Fibroblast of the conjunctiva (primary cell): ENCODE results near the gene TERT.

ENCODE experiments used
- DNase-seq: peaks from one replicate; pipeline ENCODE4 v3.0.0-alpha.2; 2010; ENCODE audit warnings: low read depth

The TERT gene

GRCh38 chr5:1318659-1319251 lies 23.9 kb upstream of the TERT start:
- DNase-seq = no peak

DNA sequence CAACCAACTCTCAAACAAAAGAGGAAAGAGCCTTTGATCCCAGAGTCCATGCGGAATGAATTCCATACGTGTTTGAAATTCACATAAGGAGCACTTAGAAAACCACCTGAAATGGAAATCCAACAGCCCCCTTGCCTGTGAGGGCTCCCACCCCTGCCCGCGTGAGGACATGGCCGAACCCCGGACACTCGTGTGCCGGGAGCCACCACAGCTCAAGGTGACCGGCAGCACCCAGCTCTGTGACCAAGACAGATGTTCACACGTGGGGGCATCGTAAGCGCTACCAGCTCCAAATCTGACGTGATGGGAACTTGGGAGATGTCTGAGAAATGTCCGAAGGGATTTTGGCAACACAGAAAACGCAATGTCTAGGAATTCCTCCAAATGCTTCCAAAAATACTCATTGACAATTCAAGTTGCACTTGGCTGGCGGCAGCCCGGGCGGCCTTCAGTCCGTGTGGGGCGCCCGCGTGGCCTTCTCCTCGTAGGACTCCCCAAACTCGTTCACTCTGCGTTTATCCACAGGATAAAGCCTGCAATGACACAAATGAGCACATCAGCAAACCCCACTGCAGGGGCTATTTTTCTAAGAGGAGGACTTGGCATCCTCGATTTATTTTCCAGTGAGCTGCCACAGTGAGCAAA lies 23.2 kb upstream of the TERT start:
- DNase-seq = no peak

- no peak for DNase-seq
These were observed 21.9 kb upstream of the TERT start for GRCh38 chr5:1316588-1317340.

DNA sequence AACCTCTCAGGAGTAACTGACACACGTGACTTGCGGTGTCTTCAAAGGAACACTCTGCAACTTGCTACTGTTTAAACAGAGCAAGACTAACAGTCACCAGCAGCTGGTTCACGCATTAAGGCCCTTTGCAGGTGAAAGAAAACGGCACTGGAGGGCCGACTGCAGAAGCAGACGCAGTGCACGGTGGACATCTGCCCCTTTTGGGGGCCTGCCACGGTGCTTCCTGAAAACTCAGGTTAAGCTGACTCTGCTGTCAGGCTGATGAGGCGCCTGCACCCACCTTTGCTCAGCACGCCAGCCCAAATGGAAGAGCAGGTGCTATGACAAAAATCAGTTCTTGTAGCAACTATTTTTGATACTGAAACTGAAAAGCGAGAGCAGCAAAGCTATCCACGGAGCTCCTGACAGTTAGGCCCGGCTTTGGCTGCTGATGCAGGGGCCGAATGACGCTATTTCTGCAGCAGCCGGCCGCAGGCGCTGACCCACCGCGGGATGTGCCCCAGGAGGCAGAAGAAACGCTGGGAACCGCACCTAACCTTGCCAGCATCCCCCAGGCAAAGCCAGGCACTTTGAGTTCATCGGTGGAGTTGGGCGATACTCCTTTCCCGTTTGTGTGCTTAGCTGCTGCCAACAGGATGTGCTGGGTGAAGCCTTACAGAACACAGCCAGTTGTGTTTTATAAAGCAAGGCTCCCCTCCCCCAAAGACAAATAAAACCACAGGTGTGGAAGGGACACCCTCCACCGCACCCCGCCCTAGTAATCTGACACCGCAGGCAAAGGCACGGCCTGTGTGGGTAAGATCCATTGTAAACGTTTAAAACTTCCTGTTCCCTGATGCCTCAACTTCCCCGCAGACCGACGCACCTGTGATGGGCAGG lies 21.1 kb upstream of the TERT start:
- no peak for DNase-seq

DNA sequence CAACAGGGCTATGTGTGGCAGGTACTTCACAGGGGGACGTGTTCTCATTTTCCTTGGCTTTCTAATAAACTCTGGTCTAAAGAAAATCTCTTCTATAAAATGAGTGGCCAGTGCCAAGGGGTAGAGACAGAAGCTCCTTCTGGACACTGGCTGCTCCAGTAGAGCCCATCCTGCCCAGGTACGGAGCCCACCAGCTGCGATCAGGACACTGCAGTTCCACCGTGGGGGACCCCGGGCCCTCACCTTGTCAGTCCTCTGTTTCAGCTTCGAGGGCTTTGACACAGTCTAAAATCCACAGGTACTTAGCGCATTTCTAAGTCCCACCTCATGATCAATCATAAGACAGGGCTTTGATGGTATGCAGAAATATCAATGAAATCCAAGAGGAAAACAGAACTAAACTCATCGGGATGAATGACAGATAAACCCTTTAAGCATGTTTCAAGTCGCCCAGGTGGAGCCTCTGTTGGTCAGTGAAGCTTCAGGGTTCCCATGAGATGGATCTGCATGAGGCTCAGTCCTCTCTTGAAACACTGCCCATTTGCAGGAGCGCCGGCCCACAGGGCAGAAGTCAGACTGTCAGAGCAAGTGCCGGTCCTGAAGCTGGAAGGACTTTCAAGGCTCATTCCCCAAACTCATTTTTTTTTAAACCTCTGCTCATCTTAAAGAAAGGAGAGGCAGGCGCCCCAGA lies 20.3 kb upstream of the TERT start:
- DNase-seq = no peak

- no peak for DNase-seq
These were observed 19.7 kb upstream of the TERT start for GRCh38 chr5:1314564-1314982.

DNA sequence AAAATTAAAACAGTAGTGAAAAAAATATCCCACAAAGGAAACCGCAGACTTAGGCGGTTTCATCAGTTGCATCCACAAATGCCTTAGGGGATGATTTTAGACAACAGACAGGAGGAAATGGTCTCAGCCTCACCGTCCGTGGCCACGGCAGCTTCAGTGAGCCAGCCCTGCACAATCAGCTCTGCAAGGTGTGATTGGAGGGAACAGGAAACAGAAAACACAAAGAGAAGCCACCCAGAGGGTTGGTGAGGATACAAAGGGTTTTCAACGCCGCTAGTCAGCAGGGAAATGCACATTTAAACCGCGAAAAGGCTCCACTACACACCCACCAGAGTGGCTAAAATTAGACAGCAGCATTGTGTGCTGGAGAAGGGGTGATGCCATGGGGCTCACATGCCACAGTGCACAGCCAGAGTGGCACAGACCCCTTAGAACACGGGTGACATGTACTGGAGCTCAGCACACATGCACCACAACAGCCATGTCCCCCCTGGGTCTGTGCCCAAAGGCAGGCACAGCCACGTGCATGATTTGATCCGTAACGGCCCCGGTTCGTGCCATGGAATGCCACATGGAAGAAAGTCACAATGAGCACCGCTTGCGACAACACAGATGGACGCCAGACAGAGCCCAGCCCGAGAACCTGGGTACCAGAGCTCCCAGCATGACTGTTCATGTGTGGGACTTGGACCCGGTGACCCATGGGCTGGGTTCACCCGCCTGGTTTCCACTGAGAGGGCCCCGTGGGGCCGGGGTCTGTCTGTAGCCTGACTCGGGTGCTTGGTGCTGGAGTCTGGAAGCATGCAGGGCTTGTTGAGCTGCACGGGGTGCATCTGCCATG lies 18.3 kb upstream of the TERT start:
- no peak for DNase-seq

- no peak for DNase-seq
These were observed 17.3 kb upstream of the TERT start for GRCh38 chr5:1312206-1312605.

- no peak for DNase-seq
These were observed 16.7 kb upstream of the TERT start for GRCh38 chr5:1311439-1312055.

GRCh38 chr5:1310118-1310517 lies 15.2 kb upstream of the TERT start:
- no peak for DNase-seq

- DNase-seq = no peak
These were observed 9.2 kb upstream of the TERT start for GRCh38 chr5:1304033-1304432.

DNA sequence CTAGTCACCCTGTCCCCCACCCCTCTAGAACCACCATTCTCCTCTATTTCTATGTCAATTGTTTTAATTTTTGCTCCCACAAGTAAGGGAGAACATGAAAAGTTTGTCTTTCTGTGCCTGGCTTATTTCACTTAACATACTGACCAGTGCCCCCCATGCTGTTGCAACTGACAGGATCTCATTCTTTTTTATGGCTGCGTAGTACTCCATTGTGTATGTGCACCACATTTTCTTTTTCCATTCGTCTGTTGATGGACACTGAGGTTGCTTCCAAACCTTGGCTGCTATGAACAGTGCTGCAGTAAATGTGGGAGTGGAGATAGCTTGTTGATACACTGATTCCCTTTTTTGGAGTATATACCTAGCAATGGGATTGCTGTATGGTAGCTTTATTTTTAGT lies 7.4 kb upstream of the TERT start:
- DNase-seq = no peak

DNA sequence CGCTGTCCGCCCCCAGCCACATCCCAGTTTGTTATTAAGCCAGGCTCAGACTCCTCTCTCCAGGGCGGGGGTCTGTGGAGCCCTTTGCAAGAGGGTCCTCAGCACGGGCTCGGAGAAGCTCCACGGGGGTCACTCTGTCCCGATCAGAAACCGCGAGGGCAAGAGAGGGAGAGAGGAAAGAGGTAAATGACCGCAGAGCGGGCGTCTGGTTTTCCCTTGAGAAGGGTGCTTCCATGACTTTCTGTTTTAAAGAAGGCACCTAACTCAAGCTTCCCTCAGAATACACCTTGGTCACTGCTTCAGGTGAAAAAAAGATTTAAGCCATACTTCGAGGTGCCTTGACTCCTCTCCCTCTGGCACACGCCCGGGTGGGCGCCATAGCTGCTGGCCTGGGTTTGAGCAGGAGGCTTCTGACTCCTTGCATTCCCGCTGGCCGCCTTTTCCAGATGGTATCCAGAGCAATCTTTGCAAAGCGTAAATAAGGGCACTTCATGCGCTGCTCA lies 5.8 kb upstream of the TERT start:
- DNase-seq = no peak

- no peak for DNase-seq
These were observed 5.1 kb upstream of the TERT start for GRCh38 chr5:1299961-1300360.

- DNase-seq = no peak
These were observed 4.6 kb upstream of the TERT start for GRCh38 chr5:1299511-1299850.

- DNase-seq = no peak
These were observed 4.0 kb upstream of the TERT start for GRCh38 chr5:1298723-1299510.

DNA sequence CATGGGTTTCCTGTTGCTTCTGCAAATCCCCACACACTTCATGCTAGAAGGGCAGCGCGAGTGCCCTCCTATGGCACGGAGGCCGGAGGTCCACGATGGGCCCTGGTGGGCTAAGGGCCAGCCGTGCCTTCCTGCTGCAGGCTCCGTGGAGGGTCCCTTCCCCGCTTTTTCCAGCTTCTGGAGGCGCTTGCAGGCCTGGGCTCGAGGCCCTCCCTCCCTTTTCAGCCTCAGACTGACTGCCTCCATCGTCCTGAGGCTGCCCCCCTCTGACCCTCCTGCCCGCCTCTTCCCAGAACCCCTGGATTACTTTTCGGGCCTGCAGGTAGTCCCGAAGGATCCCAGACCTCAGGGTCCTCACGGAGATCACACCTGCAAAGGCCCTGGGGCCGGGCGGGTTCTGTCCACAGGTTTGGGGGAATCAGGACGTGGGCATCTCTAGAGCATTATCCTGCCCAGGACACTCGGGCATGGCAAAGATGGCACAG lies 3.2 kb upstream of the TERT start:
- no peak for DNase-seq

DNA sequence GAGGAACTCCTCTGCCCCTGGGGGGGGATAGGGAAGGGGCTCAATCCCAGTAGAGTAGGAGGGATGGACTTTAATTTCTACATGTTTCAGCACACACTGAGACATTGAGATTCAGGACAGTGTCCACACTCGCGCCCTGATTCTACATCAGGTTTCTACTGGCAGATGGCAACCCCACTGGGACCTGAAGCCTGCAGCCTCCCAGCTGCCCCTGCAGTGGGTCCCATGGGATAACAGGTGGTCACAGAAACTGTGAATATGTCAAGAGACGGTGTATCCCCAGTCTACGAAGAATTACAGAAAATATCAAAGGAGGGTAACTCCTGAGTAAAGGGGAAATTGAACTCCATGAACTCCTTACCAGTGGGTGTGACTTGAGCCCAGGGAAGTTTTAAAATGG lies 2.4 kb upstream of the TERT start:
- no peak for DNase-seq

- no peak for DNase-seq
These were observed 776 bp upstream of the TERT start for GRCh38 chr5:1295650-1296037.
